ENCODE measurements around the gene ERMARD.

The ERMARD gene

DNA sequence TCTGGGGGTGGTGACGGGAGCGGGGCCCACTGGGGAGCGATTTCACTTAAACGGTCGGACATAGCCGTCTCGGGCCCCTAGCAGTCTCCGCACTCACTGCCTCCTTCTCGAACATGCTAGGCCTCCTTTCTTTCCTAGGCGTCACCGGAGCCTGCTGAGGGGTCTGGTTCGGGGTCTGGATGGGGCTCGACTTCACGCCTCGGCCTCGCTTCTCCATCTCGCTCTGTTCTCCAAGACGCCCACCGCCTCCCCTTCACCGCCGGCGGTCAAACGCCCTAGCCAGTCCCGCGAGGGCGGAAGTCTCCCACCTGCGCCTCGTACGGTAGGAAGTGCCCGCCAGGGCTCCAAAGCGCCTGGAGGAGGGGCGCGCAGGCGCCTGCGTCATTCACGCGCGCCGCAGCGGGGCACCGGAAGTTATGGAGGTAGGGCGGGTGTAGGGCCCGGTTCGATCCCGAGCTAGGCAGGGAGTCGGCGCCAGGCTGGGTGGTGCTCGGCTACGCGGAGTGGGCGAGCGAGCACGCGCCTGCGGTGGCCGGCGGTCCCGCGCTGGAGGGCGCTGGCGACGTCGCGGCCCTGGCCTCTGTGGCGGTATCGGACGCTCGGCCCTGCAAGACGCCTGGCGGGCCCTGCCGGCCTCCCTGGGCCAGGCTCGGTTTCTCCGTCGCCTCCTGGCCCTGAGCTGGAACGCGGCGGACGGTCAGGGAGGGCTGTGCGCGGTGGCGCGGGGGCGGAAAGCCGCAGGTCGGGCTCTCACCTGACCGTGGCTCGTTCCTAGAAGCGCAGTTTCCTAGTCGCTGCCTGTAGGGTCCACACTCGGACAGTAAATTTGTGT, at the start of gene ERMARD, which contains the start of gene DYNLT2:
TSS of gene ERMARD (plus strand) at position 381 of the 832 bp plus-strand sequence. CDS start at position 417, 36 bp downstream.
TSS of gene DYNLT2 (minus strand) at position 331 of the 832 bp plus-strand sequence. CDS start at position 217, 114 bp downstream.
- in situ Hi-C loops (cut with MboI; ENCODE audit: low sequenced_read_pairs) = no loop called here

DNA sequence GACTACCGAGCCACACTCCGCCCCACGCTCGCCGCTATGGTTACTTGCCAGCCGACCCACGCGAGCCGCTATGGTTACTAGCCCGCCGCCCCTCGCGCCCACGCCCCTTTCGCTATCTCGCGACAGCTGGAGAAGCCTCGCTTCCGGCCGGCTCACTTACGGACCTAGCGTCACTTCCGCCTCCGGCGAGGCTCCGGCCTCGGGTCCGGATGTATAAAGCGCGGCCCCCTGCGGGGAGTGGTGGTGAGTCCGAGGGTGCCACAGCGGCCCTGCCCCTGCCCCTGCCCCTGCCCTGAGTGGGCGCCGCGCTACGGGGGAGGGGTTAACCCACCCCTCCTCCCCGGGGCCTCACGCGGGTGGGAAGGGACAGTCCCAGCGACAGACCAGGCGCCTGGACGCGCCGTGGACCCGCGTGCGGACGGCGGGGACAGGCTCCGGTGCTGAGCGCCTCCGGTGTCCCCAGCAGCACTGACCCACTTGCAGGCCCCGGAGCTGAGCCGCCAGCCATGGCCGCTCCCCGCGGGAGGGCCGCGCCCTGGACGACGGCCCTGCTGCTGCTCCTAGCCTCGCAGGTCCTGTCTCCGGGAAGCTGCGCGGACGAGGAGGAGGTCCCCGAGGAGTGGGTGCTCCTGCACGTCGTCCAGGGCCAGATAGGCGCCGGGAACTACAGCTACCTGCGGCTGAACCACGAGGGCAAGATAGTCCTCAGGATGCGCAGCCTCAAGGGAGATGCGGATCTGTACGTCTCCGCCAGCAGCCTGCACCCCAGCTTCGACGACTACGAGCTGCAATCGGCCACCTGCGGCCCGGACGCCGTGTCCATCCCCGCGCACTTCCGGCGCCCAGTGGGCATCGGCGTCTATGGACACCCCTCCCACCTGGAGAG, 49.2 kb upstream of the ERMARD start, which contains the start of the genes C6orf120 and WDR27:
TSS of gene C6orf120 (plus strand) at position 173 of the 886 bp plus-strand sequence. CDS start at position 507, 334 bp downstream.
TSS of gene WDR27 (minus strand) at position 76 of the 886 bp plus-strand sequence. CDS start 13,024 bp downstream, outside the sequence.
- in situ Hi-C loops (cut with MboI; ENCODE audit: low sequenced_read_pairs) = no loop called here

DNA sequence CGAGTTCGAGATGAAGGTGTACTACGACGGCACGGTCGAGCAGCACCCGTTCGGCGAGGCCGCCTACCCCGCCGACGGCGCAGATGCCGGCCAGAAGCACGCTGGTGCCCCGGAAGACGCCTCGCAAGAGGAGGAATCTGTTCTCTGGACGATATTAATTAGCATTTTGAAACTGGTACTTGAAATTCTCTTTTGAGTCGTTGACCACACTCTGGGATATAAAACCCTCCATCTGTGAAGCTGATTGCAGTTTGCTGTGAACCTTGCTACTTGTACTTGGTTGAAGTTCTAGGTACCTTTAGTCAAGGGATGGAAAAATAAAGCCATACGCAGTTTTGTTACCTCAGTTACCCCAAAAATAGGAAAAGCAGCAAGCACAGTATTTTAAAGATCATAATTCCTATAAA, 48.6 kb upstream of the ERMARD start:
- in situ Hi-C loops (cut with MboI; ENCODE audit: low sequenced_read_pairs) = no loop called here

DNA sequence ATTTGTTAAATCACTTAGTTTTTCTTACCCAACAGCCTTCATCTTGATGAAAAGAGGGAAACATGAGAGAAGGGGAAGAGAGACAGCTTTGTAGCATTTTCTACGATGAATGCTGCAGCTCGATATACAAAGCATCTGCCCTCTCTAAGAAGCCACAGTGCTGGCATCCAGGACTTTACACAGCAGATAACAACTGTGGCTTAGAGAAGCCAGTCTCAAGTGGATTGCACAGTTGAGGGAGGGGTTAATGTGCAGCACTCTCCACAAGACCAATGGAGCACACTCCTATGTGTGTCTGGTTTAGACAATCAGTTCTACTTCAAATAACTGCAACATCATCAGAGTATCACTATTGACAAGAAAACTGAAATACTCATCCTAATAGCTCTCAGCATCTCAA, 43.6 kb upstream of the ERMARD start:
- in situ Hi-C loops (cut with MboI; ENCODE audit: low sequenced_read_pairs) = no loop called here

DNA sequence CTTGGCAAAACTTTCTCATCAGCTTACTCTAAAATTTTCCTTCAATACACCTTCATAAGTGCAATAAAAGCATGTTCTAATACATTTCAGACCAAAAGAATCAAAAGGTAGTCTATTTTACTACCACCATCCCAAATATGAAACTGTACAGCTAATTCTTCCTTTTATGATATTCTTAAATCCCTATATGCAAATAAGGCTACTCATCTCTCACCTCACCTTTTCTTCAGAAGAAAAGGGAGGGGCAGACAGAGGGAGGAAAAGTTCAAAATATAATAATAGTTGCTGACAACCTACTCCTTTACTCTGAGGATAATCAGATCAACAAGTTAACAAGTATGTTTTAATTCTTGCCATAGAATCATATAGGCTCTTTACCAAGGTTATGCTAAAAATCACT, 42.1 kb upstream of the ERMARD start:
- in situ Hi-C loops (cut with MboI; ENCODE audit: low sequenced_read_pairs) = no loop called here

DNA sequence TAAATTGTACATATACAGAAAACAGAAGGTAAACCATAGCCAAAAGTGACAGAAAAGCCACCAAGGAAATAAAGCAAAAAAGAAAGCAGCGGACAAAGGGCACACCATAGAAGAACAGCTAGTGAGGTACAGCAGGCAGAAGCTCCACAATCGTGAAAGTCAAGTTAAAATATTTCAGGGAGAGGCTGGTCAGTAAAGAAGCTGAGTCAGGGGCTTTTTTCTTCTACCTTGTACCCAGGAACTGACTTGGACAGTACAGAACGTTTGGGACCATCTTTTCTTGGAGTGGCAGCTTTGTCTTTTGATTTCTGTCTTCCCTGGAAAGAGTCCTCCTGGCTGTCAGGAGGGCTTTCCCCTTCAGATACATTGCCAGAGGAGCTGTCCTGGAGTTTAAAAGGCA, 41.4 kb upstream of the ERMARD start:
- in situ Hi-C loops (cut with MboI; ENCODE audit: low sequenced_read_pairs) = no loop called here

DNA sequence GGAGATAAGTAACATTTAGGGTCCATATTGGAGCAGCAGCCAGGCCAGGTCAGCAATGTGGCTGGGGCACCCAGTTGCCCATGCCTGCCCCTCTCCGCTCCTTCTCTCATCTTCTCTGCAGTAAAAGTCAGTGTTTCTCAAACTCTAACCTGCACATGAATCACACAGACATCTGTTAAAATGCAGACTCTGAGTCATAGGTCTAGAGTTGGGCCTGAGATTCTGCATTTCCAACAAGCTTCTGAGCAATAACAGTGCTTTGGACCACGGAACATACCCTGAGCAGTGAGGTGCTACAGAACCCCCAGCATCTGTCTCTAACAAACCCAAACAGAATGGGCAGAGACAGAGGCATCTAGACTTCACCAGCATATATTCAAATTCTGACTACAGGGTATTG, 37.2 kb upstream of the ERMARD start:
- in situ Hi-C loops (cut with MboI; ENCODE audit: low sequenced_read_pairs) = no loop called here

DNA sequence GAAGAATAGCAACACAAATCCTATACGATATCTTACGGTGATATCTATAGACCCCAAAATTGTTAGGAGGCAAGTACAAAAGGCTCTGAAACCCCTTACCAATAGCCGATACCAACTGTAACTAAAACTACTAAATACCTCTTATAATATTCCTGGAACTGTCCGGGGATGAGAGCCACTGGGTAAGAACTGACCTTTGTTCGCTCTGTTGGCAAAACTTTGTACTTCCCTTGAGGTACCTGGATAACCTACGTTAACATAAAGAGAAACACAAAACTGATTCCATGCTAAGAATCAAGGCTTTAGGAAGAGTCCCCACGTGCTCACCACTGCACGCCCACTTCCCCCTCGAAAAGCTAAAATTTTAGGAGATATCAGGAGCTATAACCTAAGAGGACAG, 36.8 kb upstream of the ERMARD start:
- in situ Hi-C loops (cut with MboI; ENCODE audit: low sequenced_read_pairs) = no loop called here

DNA sequence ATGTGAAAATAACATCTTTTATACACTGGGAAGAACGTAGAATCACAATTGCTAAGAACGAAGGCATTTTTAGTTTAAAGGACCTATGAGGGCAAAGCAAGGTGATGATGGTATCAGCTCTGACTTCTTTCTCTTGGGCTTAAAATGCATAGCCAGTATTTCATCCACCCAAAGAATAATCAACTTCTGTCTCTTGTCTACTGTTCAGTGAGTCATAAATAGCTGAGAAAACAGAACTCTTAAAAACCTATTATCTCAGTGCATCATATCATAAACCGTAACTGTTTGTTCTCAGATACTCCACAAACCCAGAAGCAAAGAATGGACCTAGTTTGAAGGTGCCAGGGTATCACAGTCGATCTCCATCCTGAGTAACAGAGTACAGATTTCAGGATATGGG, 32.3 kb upstream of the ERMARD start:
- in situ Hi-C loops (cut with MboI; ENCODE audit: low sequenced_read_pairs) = no loop called here

DNA sequence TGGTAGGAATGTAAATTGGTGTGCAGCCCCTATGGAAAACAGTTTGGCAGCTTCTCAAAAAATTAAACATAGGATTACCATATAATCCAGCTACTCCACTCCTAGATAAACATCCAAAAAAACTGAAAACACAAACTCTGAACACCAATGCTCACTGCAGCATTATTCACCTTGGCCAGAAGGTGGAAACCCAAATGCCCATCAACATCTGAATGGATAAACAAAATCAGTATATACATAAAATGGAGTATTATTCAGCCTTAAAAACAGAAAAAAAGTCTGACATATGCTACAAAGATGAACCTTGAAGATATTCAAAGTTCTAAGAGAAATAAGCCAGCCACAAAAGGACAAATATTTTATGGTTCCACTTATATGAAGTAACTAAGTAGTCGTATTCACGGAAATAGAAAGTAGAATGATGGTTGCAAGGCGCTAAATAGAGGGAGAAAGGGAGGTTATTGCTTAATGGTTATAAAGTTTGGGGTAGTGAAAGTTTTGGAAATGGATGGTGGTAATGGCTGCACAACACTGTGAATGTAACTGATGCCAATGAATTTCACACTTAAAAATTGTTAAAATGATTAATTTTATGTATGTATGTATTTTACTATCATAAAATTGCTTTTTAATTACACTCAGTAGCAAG, 31.1 kb upstream of the ERMARD start:
- in situ Hi-C loops (cut with MboI; ENCODE audit: low sequenced_read_pairs) = no loop called here

DNA sequence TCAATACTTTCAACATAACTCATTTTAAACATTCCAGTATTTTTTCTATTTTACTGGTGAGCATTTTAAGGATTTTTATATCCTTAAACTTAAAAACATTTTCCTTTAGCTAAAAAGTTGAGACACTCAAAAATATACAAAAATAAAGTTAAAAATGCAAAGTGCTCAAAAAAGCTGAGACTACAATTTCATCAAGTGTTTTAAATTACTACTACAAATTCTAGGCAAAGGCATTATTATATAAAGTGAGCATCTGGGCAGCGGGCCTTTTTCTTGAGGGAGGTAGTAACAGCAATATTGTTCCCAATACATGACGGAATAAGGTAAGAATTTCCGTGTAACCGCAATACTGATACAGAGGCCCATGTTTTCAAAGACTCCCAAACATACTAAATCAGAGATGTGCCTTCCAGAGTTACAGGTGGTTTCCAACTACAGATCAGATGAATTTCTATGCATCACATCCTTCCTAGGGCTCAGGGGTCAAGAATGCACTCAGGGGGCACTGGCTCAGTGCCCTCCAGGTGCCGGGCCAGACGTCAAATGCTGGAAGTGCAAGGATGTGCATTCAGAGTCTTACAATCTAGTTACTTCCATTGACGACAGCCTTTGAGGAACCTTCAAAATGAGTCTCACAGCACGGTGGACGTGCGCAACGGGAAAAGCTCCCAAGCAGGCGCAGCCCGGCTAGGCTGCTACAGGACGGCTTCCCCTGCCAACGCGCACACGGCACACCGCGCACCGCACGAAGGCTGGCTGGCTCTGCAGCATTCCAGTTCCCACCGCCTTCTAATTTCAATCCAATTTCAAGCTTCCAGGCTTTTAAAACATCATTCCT, 28.8 kb upstream of the ERMARD start:
- in situ Hi-C loops (cut with MboI; ENCODE audit: low sequenced_read_pairs) = no loop called here

DNA sequence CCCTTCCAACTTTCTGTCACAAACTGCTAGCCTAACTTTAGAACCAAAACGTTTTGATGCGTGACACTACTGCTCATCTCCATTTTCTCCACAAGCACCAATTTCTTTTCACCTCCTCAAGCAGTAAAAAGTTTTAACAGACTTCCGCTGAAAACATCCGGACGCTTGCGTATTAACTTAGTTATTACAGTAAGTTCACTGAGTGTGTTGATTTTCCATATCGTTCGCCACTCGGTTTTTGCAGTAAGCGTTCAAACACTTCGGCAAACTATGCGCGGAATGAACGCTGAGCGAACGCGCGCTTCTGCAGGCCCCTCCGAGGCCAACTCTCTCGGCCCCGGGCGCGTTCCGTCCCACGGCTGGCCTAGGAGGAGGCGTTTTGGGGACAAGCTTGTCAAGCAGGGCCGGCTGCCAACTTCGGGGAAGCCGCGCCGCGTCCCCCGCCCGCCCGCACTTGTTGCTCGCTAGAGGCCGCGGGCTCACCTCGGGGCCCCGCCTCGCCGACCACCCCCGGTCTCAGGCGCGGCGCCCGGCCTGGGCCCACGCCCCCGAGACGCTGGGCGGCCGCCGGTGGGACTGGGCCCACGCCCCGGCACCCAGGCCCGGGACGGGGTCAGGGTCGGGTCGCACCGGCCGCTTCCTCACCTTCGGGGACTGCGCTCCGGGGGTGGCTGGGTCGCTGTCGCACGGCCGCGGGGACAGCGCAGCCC, 28.1 kb upstream of the ERMARD start:
- in situ Hi-C loops (cut with MboI; ENCODE audit: low sequenced_read_pairs) = no loop called here

DNA sequence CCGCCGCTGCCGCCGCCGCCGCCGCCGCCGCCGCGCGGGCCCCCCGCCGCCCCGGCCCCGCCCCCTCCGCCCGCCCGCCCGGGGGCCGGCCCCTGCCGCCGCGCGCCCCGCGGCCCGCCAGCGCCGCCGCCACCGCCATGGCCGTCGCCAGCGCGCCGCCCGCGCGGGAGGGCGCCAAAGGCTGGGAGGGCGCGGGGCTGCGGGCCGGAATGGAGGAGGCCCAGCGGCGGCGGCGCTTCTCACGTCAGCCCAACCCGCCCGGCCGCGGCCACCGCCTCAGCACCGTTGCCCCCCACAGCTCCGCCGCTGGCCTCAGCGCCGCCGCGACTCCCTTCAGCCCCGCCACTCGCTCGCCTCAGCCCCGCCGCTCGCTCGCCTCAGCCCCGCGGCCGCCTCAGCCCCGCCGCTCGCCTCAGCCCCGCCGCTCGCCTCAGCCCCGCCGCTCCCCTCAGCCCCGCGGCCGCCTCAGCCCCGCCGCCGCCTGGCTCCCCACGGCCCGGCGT, 27.4 kb upstream of the ERMARD start:
- in situ Hi-C loops (cut with MboI; ENCODE audit: low sequenced_read_pairs) = no loop called here

DNA sequence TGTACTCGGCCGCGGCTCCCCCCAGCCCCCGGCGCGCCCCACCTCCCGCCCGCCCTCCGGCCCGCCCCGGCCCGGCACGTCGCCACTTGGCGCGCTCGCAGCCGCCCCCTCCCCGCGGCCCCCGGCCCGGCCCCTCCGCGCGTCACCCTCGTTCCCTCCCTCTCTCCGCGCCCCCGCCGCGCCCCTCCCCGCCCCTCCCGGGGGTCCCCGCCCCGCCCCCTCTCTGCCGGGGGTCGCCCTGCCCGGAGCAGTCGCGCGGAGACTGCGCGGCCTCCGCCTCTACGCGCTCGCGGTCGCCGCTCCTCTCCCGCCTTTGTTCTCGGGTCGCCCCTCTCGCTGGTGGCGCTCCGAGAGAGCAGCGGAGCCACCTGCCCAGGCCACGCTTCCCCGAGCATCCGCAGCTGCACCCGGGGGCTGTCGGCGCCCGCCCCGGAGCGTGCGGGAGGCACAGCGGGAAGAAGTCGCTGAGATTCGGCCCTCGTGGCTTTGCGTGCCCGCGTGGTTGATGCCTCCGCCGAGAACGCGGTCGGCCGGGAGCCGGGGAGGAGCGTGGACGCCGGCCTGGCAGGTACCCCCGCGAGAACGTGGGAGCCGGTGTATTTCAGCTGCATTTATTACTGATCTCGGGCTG, 26.8 kb upstream of the ERMARD start, which contains the start of gene PHF10:
TSS of gene PHF10 (minus strand) at position 7 of the 631 bp plus-strand sequence. CDS start 569 bp downstream, outside the sequence.
- in situ Hi-C loops (cut with MboI; ENCODE audit: low sequenced_read_pairs) = no loop called here

DNA sequence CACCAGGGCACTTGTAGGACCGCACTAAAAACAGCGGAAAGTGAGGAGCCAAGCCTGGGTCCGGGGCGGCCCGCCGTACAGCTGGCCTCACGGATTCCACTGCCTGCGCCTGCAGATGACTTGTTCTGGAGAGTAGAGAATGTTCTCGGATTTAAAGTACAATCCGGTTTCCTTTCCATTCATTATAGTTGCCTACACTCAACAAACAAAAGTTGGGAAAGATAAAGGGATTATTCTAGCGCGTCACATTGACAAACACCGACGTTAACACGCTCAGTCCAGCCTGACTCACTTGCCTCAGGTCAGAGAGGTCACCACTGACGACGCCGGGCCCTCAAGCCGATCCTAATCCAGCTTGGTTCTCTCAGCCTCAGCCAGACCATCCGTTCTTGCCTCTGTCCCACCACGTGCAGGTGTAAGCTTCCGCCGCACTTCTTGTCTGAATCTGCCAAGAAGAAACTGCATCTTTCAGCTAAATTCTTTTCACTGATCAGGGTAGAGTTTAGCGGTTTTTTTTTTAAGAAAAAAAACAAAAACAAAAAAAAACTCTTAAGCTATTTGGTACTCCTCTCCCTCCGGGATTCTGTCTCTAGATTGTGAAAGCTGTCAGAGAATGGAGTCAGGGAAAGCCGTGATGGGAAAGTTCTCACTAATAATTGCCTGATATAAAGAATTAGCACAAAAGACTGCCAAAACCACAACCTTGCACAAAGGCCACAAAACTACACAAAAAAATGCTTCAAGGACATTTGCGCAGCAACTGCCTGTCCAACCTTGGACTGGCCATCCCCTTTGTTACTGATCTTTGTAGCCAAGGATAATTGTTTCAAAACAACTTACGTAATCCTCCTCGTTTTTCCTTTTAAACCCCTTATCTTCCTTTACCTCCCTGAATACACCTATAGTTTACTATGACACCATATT, 26.0 kb upstream of the ERMARD start:
- in situ Hi-C loops (cut with MboI; ENCODE audit: low sequenced_read_pairs) = no loop called here

DNA sequence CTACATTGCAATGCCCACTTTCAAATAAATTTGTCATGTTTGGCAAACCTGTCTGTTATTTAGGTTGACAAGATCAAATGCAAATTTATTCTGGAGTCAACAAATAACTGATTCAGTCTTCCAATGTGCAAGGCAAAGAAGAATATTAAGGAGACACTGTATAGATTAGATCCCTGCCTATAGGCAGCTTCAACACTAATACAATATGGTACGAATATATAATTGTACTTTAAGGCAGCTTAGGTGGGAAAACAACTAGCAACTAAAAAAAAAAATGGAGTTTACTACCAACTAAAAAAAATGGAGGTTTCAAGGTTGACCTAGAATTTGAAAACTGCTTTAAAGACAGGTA, 25.4 kb upstream of the ERMARD start:
- in situ Hi-C loops (cut with MboI; ENCODE audit: low sequenced_read_pairs) = no loop called here

DNA sequence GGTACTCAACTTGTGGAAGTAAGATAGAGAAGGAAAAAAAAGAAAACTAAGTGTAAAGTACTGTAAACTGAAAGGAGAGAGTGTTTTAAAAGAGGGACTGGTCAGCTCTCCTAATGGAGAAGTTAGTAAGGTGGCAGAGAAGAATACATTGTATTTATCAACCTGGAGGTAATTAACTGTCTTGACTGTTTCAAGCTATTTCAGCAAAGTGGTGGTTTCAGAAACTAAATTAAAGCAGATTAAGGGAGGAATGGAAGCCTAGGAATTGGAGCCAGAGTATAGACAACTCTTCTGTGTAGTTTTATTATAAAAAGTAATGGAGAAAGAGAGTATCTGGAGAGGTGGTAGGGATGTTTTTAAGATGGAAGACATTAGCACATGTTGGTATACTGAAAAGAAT, 24.5 kb upstream of the ERMARD start:
- in situ Hi-C loops (cut with MboI; ENCODE audit: low sequenced_read_pairs) = no loop called here

DNA sequence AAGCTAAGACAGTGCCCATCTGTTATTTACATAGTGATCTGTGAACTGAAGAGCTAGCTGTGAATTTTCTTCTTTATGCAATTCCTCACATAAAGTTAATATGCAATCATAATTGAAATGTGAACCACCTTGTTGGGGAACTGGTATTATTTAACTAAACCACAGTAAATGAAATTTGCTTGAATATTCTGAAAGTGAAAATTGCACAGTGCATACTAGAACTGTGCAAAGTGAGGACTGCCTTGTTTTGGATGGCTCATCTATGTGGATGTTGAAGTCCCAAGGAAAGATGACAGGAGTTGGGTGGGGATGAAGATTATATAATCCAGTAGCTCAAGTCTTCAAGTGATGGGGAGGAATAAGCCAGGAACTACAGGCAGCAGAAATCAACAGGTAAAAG, 21.5 kb upstream of the ERMARD start:
- in situ Hi-C loops (cut with MboI; ENCODE audit: low sequenced_read_pairs) = no loop called here

All from HL-60/S4 treated with phorbol 12-myristate 13-acetate at 8.2 ng/mL for 4 days and 3 days (cell line).